WTC11 (cell line): ENCODE measurements around the gene NHS. TPM values are rescaled to one million over a fixed set of nuclear protein-coding genes. Genes with fewer than 3 reads are reported as not detected.

Experiments
- ATAC-seq: fragments of 200-7000 bp; cut with Tn5 transposase; 2 replicates; pipeline ENCODE4 v1.10.0; 2021; ENCODE audit warnings: mild to moderate bottlenecking, moderate library complexity
- CTCF ChIA-PET: fragments of 300-600 bp; sonication (Branson Sonifier 250); formaldehyde crosslinking; loops from one replicate; lab custom pipeline; 2021; ENCODE audit warnings: antibody characterized with exemption; lab: Charles Lee
- POLR2A ChIA-PET: fragments of 350-600 bp; sonication (Branson Sonifier 250); formaldehyde crosslinking; loops from one replicate; lab custom pipeline; 2021; ENCODE audit warnings: antibody characterized with exemption; lab: Charles Lee
- DNase-seq: peaks from one replicate; pipeline ENCODE4 v3.0.0; 2021; ENCODE audit warnings: low spot score
- H3K27ac Mint-ChIP-seq: 2 replicates; pipeline ENCODE4 v1.8.0; 2021; ENCODE audit warnings: mixed read lengths
- H3K27me3 Mint-ChIP-seq: 2 replicates; pipeline ENCODE4 v1.8.0; 2021; ENCODE audit warnings: low read depth, mild to moderate bottlenecking, moderate library complexity, mixed read lengths
- H3K36me3 Mint-ChIP-seq: 2 replicates; pipeline ENCODE4 v1.8.0; 2021; ENCODE audit warnings: mixed read lengths
- H3K4me1 Mint-ChIP-seq: 2 replicates; pipeline ENCODE4 v1.8.0; 2022; ENCODE audit warnings: mixed read lengths
- H3K4me3 Mint-ChIP-seq: 2 replicates; pipeline ENCODE4 v1.8.0; 2021; ENCODE audit warnings: mild to moderate bottlenecking, moderate library complexity, mixed read lengths
- H3K9me3 Mint-ChIP-seq: 2 replicates; pipeline ENCODE4 v1.8.0; 2021; ENCODE audit warnings: mixed read lengths
- CREM ChIP-seq: sonication (generic); formaldehyde crosslinking; IDR thresholded peaks from 2 replicates; pipeline ENCODE4 v1.8.1; 2022; ENCODE audit warnings: mild to moderate bottlenecking, missing genetic modification reagents, moderate library complexity
- ELF4 ChIP-seq: sonication (generic); formaldehyde crosslinking; IDR thresholded peaks from 2 replicates; pipeline ENCODE4 v1.8.1; 2022; ENCODE audit warnings: low read depth, mild to moderate bottlenecking, moderate library complexity, missing genetic modification reagents
- FOXP1 ChIP-seq: sonication (generic); formaldehyde crosslinking; IDR thresholded peaks from 2 replicates; pipeline ENCODE4 v1.8.0; 2022; ENCODE audit warnings: missing genetic modification reagents, mild to moderate bottlenecking, moderate library complexity, borderline replicate concordance
- HMGA2 ChIP-seq: fragments of 250-450 bp; sonication (Bioruptor Pico); IDR thresholded peaks from 2 replicates; pipeline ENCODE4 v1.4.0; 2021; ENCODE audit warnings: mild to moderate bottlenecking, moderate library complexity
- HMGXB4 ChIP-seq: sonication (generic); formaldehyde crosslinking; IDR thresholded peaks from 2 replicates; pipeline ENCODE4 v1.8.1; 2023; ENCODE audit warnings: mild to moderate bottlenecking, moderate library complexity, missing genetic modification reagents
- IRF1 ChIP-seq: sonication (generic); formaldehyde crosslinking; IDR thresholded peaks from 2 replicates; pipeline ENCODE4 v1.8.0; 2023; ENCODE audit warnings: missing genetic modification reagents
- JUN ChIP-seq: sonication (generic); formaldehyde crosslinking; IDR thresholded peaks from 2 replicates; pipeline ENCODE4 v1.8.0; 2023; ENCODE audit warnings: mild to moderate bottlenecking, missing genetic modification reagents
- MAX ChIP-seq: sonication (generic); formaldehyde crosslinking; IDR thresholded peaks from 2 replicates; pipeline ENCODE4 v1.8.0; 2022; ENCODE audit warnings: mild to moderate bottlenecking, missing genetic modification reagents
- MLX ChIP-seq: sonication (generic); formaldehyde crosslinking; IDR thresholded peaks from 2 replicates; pipeline ENCODE4 v1.8.1; 2023; ENCODE audit warnings: mild to moderate bottlenecking, missing genetic modification reagents, moderate library complexity
- MXD4 ChIP-seq: fragments of 250-450 bp; sonication (Bioruptor Pico); IDR thresholded peaks from 2 replicates; pipeline ENCODE4 v1.8.0; 2021; ENCODE audit warnings: mild to moderate bottlenecking, moderate library complexity, borderline replicate concordance
- NFE2L1 ChIP-seq: sonication (generic); formaldehyde crosslinking; IDR thresholded peaks from 2 replicates; pipeline ENCODE4 v1.8.1; 2023; ENCODE audit warnings: missing genetic modification reagents
- NR1H2 ChIP-seq: sonication (generic); formaldehyde crosslinking; IDR thresholded peaks from 2 replicates; pipeline ENCODE4 v1.9.0; 2021; ENCODE audit warnings: mild to moderate bottlenecking, moderate library complexity, missing genetic modification reagents
- PRRX2 ChIP-seq: fragments of 250-450 bp; sonication (Bioruptor Pico); IDR thresholded peaks from 2 replicates; pipeline ENCODE4 v1.8.0; 2021; ENCODE audit warnings: mild to moderate bottlenecking
- RORB ChIP-seq: fragments of 250-450 bp; sonication (Bioruptor Pico); IDR thresholded peaks from 2 replicates; pipeline ENCODE4 v1.9.0; 2021; ENCODE audit warnings: mild to moderate bottlenecking
- SOX15 ChIP-seq: fragments of 250-450 bp; sonication (Bioruptor Pico); IDR thresholded peaks from 2 replicates; pipeline ENCODE4 v1.9.0; 2021; ENCODE audit warnings: mild to moderate bottlenecking
- TCF7 ChIP-seq: sonication (generic); formaldehyde crosslinking; IDR thresholded peaks from 2 replicates; pipeline ENCODE4 v1.8.0; 2022; ENCODE audit warnings: mild to moderate bottlenecking, low read depth, missing genetic modification reagents, moderate library complexity
- ZMAT4 ChIP-seq: fragments of 250-450 bp; sonication (Bioruptor Pico); IDR thresholded peaks from 2 replicates; pipeline ENCODE4 v1.9.0; 2021; ENCODE audit warnings: mild to moderate bottlenecking
- ZNF138 ChIP-seq: sonication (generic); formaldehyde crosslinking; conservative IDR thresholded peaks from 2 replicates; pipeline ENCODE4 v1.8.1; 2022; ENCODE audit warnings: mild to moderate bottlenecking, moderate library complexity, missing genetic modification reagents
- ZNF425 ChIP-seq: fragments of 250-450 bp; sonication (Bioruptor Pico); conservative IDR thresholded peaks from 2 replicates; pipeline ENCODE4 v1.9.0; 2021; ENCODE audit warnings: mild to moderate bottlenecking
- total RNA-seq: library from RNA; stranded (reverse); gene quantifications from 3 replicates; pipeline ENCODE4 v1.2.3, GENCODE V29; 2021

NHS gene
- total RNA-seq, 1 experiment from 2014 or later, result 5.8 TPM

- no peak for TF ChIP-seq ZNF425 (CRISPR knock-in tag)
- TF ChIP-seq FOXP1 (CRISPR knock-in tag), result no peak
- no peak for TF ChIP-seq RORB (CRISPR knock-in tag)
- TF ChIP-seq MLX, result no peak
These were observed 269.0 kb downstream of the NHS start (continued) for GRCh38 chrX:17644001-17644400.

- Mint-ChIP-seq H3K36me3 (no peaks in the 10 kb centered on the region), H3K27ac (no peak overlapping the region), H3K4me1 (peaks cover 10% of the 10 kb centered on the region), H3K27me3 (peaks cover 52% of the 10 kb centered on the region), H3K9me3 (no peaks in the 10 kb centered on the region), H3K4me3 (no peak overlapping the region)
- ATAC-seq (no peak), DNase-seq (no peak)
- POLR2A ChIA-PET, result no interaction called here
- no peak for TF ChIP-seq NR1H2
- no peak for TF ChIP-seq ZMAT4 (CRISPR knock-in tag)
- no peak for TF ChIP-seq IRF1 (CRISPR knock-in tag)
- no peak for TF ChIP-seq ZNF138
- TF ChIP-seq TCF7, result no peak
- TF ChIP-seq CREM (CRISPR knock-in tag), result no peak
- no peak for TF ChIP-seq MAX (CRISPR knock-in tag)
- no peak for TF ChIP-seq PRRX2 (CRISPR knock-in tag)
- TF ChIP-seq ELF4 (CRISPR knock-in tag), result no peak
- TF ChIP-seq HMGXB4 (CRISPR knock-in tag), result no peak
- TF ChIP-seq JUN, result no peak
- no peak for TF ChIP-seq RORB (CRISPR knock-in tag)
- no peak for TF ChIP-seq MXD4 (CRISPR knock-in tag)
- TF ChIP-seq NFE2L1 (CRISPR knock-in tag), result no peak
- TF ChIP-seq HMGA2 (CRISPR knock-in tag), result no peak
- no peak for TF ChIP-seq SOX15 (CRISPR knock-in tag)
- CTCF ChIA-PET, result no interaction called here
These were observed 279.1 kb downstream of the NHS start for GRCh38 chrX:17654116-17654515.
